NT2/D1 (cell line): Measurements from ENCODE around the gene RPP30.

ENCODE experiments used
- SUZ12 ChIP-seq: IDR thresholded peaks from 2 replicates; pipeline ENCODE4 v1.6.1; 2011; ENCODE audit not compliant: insufficient read length, insufficient read depth; ENCODE audit errors: extremely low read depth
- YY1 ChIP-seq: IDR thresholded peaks from 2 replicates; pipeline ENCODE4 v1.6.1; 2011; ENCODE audit not compliant: insufficient read length, insufficient read depth
- ZNF274 ChIP-seq: IDR thresholded peaks from 2 replicates; pipeline ENCODE4 v1.6.1; 2011; ENCODE audit warnings: mild to moderate bottlenecking, low read depth, low read length

DNA sequence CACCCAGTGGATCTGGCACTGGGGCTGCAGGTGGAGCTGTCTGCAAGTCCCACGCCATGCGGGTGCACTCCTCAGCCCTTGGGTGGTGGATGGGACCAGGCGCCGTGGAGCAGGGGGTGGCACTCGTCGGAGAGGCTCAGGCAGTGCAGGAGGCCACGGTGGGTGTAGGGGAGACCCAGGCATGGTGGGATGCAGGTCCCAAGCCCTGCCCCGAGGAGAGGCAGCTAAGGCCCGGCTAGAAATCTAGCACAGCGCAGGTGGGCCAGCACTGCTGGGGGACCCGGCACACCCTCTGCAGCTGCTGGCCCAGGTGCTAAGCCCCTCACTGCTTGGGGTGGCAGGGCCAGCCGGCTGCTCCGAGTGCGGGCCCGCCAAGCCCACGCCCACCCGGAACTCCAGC lies 39.7 kb upstream of the RPP30 start:
- TF ChIP-seq YY1 (no peak), SUZ12 (no peak), ZNF274 (no peak)
